Dedifferentiated amniotic fluid mesenchymal stem cell (primary cell): ENCODE measurements around the gene C1orf116.
A peak's percentile ranks its signal among the peaks of the same experiment; 100 is the strongest.

ENCODE experiments used
- DNase-seq: peaks from one replicate; pipeline ENCODE4 v3.0.0-alpha.2; 2016; ENCODE audit errors: extremely low spot score

Gene C1orf116

GRCh38 chr1:207019661-207020060, 12.9 kb downstream of the C1orf116 start:
- no peak for DNase-seq

DNA sequence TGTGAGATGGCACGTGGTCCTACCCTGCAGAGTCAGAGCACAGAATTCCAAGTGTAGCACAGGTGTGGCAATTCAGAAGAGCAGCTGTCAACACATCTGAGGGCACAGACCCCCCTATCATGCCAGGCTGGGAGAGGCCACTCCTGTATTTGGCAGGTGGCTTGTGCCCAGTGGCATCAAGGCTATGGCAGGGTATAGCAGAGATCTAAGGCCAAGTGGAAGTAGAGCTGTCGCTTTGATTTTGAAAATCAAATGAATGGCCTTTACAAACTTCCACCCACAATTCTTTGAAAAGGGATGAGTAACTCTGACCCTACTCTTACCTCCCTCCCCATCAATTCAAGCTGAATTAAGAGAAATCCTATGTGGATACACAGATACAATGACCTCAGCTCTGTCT, 13.4 kb downstream of the C1orf116 start:
- DNase-seq, result no peak

DNA sequence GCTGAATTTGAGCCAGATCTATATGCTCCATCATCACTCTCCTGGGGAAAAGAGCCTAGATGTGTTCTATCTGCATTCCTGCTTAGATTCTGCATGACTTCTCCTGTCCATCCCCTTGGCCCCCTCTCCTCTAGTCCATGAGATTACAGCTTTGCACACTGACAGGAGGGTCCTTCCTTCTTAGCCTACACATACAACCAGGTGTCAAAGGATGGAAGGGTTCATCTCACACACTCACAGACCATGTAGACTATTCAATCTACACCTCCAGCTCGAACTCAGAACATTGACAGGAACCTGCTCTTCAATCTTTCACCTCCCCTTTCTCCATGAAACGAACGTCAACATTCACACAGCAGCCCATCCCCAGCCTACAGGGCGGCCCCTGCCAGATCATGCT, 13.8 kb downstream of the C1orf116 start:
- DNase-seq, result no peak

DNA sequence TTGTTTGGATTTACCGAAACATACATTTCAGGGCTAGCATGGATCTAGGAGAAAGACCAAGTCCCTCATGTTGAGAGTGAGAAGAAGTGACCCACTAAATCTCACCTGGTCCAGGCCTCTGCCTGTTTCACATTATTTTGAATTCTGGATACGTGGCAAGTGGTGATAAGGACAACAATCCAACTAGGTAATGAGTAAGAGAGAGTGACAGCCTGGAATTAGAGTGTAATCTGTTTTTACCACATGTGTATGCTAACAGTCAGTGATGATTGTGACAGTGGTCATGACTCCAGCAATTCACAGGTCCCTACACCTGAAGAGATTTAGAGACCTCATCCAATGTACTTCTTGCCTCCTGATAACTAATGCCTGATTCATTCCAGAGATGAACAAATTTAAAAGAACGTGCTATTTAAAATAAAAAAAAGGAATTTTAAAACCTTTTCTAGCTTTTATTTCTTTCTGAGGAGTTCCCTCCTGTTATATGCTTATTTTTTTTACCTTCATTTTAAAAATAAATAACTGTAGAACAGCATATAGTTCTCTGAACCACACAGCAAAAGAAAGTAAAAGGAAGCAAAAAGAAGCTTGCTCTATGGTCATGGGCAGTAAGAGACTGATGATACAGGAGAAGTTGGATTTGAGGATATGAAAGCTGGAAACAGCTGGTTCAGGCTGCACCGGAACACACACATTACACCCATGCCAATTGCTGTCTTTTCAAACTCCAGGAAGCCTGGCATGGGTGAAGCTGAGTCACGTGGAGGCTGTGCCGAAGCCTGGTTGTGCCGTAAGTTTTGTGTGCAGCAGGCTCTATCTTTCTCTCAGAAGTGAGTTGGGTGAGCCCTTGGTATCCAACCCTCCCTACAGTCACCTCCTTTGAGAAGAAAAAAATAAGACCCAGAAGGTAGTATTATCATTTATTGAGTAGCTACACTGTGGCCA, 14.7 kb downstream of the C1orf116 start:
- no peak for DNase-seq

GRCh38 chr1:207015791-207016190, 16.8 kb downstream of the C1orf116 start:
- no peak for DNase-seq

- DNase-seq, result no peak
Observed at GRCh38 chr1:207014728-207015127, 17.8 kb downstream of the C1orf116 start.

GRCh38 chr1:207013321-207014085, 19.1 kb downstream of the C1orf116 start:
- DNase-seq, result no peak

DNA sequence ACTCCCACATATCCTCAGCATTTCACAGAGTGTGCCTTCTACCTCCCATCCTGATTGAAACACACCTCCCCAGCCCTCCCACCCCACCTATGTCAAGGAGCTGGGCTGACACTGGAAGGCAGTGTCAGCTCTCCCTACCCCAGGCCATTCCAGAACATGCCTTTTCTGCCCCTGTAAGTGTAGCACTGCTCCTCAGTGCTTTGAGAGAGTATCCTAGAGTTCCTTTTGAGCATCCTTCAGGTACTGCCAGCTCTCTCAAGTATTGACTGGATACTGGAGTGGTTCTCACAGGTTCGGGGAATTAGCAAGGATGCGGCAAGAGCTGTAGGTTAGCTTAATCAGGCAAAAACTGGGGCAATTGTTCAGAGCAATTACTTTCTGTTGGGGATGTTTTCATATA, 21.8 kb downstream of the C1orf116 start:
- DNase-seq, result no peak

DNA sequence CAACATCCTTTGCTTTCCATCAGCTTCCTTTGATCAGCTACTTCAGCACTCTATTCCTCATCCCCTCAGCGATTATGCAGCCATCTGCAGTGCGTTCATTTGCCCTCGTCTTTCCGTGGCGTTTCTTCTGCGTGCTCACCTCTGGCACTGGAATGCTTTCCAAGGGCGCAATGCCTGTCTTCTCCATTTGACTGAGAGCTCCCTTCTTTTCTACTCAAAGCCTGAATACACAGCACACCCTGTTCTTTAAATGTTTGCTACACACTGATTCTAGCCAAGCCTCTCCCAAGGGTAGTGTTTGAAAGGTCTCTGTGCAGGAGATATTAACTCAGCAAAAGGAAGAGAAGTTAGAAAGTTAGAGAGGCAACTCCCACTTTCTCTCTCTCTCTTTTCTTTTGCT, 22.6 kb downstream of the C1orf116 start:
- DNase-seq, result no peak

- DNase-seq, result no peak
Observed at GRCh38 chr1:207009182-207009850, 23.2 kb downstream of the C1orf116 start.

- peak; percentile 90 for DNase-seq
Observed at GRCh38 chr1:207007352-207008033, 25.1 kb downstream of the C1orf116 start.

DNA sequence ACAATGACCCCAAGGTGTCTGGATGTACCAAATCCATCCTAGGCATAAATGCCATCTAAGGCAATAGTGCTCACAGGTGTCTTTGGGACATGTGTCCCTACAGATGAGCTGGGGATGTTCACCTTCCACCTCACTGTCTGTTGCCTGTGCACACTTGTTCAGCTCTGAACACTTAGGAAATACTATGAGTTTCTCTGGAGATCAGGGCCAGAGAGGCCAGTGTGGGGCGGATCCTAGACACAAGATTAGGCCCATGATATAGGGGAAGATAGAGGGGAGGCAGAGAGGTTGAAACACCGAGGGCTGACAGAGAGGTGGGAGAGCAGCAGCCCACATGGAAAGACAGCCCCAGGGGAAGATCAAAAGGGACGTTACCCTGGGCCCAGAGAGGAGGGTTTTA, 25.6 kb downstream of the C1orf116 start:
- DNase-seq, result no peak

DNA sequence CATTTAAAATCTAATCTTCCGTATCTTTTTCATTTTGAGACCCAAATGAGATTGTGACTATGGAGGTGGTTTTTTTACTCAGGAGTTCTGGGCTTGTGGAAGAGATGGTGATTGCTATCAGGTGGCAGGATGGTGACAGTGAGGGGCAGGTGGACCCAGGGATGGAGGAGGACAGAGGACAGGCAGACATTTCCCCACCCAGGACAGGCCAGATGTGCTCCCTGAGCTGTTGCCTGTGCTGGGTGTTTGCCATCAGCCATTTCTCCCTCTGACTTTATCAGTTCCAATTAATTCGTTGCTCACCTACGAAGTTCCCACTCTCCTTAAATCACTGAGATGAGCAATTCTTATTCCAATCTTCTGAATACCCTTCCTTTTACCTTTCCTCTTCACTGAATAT, 26.5 kb downstream of the C1orf116 start:
- no peak for DNase-seq

DNA sequence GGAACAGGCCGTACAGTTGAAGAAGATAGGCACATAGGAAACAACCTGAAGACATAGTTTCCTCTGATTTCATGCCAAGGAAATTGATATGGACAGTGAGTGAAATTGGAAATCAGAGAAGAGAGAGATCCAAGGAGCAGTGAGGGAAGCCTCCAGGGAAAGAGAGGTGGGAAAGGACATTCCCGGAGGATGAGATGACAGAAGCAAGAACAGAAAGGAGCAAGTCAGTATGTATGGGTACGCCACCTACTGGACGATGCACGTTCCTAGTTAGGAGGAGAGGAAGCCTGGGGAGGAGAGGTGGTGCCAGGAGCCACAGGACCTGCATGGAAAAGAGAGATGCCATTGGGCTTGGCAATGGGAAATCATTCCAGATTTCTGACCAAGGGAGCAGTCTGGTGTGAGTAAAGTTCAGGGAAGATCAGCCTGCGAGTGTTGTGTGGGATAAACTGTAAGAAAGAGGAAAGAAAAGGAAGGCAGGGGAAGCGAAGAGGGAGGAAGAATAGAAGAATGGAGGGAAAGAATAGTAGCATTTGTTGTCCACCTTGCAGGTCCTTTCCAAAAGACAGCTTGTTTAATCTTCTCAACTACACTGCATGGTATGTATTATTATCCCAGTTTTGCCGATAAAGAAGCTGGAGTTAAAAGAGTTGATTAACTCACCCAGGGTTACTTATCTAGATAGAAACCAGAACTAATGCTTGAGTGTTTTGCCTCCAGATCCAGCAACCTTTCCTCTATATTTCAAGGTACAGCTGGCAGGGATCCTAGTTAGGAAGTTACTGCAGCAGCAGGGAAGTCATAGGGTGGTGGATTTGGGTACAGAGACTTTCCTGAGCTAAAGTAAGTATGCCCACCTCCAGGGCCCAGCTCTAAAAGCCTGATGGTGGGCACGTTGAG, 27.4 kb downstream of the C1orf116 start:
- peak; percentile 55 for DNase-seq

- no peak for DNase-seq
Observed at GRCh38 chr1:207003210-207003609, 29.3 kb downstream of the C1orf116 start.

- DNase-seq, result no peak
Observed at GRCh38 chr1:207002724-207003146, 29.8 kb downstream of the C1orf116 start.

GRCh38 chr1:207001492-207002245, 30.9 kb downstream of the C1orf116 start:
- no peak for DNase-seq

GRCh38 chr1:207000651-207001291, 31.8 kb downstream of the C1orf116 start:
- DNase-seq, result no peak

DNA sequence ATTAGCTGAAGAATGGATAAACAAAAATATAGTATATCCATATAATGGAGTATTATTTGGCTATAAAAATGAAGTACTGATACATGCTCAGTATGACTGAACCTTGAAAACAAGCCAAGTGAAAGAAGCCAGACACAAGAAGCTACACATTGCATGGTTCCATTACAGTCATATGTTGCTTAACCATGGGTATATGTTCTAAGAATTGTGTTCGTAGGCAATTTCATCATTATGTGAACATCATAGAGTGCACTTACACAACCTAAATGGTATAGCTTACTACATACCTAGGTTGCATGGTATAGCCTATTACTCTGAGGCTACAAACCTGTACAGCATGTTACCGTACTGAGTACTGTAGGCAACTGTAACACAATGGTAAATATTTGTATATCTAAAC, 33.7 kb downstream of the C1orf116 start:
- no peak for DNase-seq
